ENCODE results near the gene LRRTM4.

The LRRTM4 gene

GRCh38 chr2:76975752-76976151, 546.4 kb downstream of the LRRTM4 start:
- DNase-seq: no peak
- no peak overlapping the region for H3K4me3 Mint-ChIP-seq
- H3K4me1 Mint-ChIP-seq (ENCODE audit: low read depth): no peaks in the 10 kb centered on the region
- H3K9me3 Mint-ChIP-seq: peaks cover 14% of the 10 kb centered on the region
- no peaks in the 10 kb centered on the region for H3K27me3 Mint-ChIP-seq
- H3K36me3 Mint-ChIP-seq (ENCODE audit: low read depth): no peaks in the 10 kb centered on the region
- H3K27ac Mint-ChIP-seq: no peak overlapping the region

- Mint-ChIP-seq H3K9me3 (peaks cover 11% of the 10 kb centered on the region), H3K4me1 (ENCODE audit: low read depth) (no peaks in the 10 kb centered on the region)
These were observed 548.6 kb downstream of the LRRTM4 start for GRCh38 chr2:76973610-76974009.

GRCh38 chr2:76965772-76966171, 556.4 kb downstream of the LRRTM4 start:
- Mint-ChIP-seq H3K27ac (no peak overlapping the region), H3K4me3 (no peak overlapping the region), H3K9me3 (peaks cover 10% of the 10 kb centered on the region), H3K4me1 (ENCODE audit: low read depth) (no peaks in the 10 kb centered on the region), H3K27me3 (no peaks in the 10 kb centered on the region), H3K36me3 (ENCODE audit: low read depth) (no peaks in the 10 kb centered on the region)
- DNase-seq: no peak

More at GRCh38 chr2:76973610-76974009, 548.6 kb downstream of the LRRTM4 start:
- no peak for DNase-seq
- Mint-ChIP-seq H3K27me3 (no peaks in the 10 kb centered on the region), H3K27ac (no peak overlapping the region), H3K36me3 (ENCODE audit: low read depth) (no peaks in the 10 kb centered on the region), H3K4me3 (no peak overlapping the region)

GRCh38 chr2:76958749-76959148, 563.4 kb downstream of the LRRTM4 start:
- Mint-ChIP-seq H3K36me3 (ENCODE audit: low read depth) (no peaks in the 10 kb centered on the region), H3K4me3 (no peak overlapping the region), H3K27ac (no peak overlapping the region), H3K4me1 (ENCODE audit: low read depth) (no peaks in the 10 kb centered on the region), H3K9me3 (peaks cover 17% of the 10 kb centered on the region), H3K27me3 (no peaks in the 10 kb centered on the region)
- no peak for DNase-seq

GRCh38 chr2:76953733-76954347, 568.3 kb downstream of the LRRTM4 start:
- Mint-ChIP-seq H3K36me3 (ENCODE audit: low read depth) (no peaks in the 10 kb centered on the region), H3K27me3 (no peaks in the 10 kb centered on the region), H3K27ac (no peak overlapping the region), H3K4me1 (ENCODE audit: low read depth) (no peaks in the 10 kb centered on the region), H3K4me3 (no peak overlapping the region), H3K9me3 (peaks cover 30% of the 10 kb centered on the region)
- DNase-seq: no peak

GRCh38 chr2:76946631-76947145, 575.5 kb downstream of the LRRTM4 start:
- no peak overlapping the region for H3K27ac Mint-ChIP-seq
- H3K4me3 Mint-ChIP-seq: no peak overlapping the region
- H3K4me1 Mint-ChIP-seq (ENCODE audit: low read depth): no peaks in the 10 kb centered on the region
- H3K36me3 Mint-ChIP-seq (ENCODE audit: low read depth): no peaks in the 10 kb centered on the region
- H3K9me3 Mint-ChIP-seq: peaks cover 14% of the 10 kb centered on the region
- no peak for DNase-seq
- no peaks in the 10 kb centered on the region for H3K27me3 Mint-ChIP-seq

- Mint-ChIP-seq H3K27me3 (no peaks in the 10 kb centered on the region), H3K9me3 (peaks cover 22% of the 10 kb centered on the region), H3K27ac (no peak overlapping the region), H3K4me3 (no peak overlapping the region), H3K36me3 (ENCODE audit: low read depth) (no peaks in the 10 kb centered on the region), H3K4me1 (ENCODE audit: low read depth) (no peaks in the 10 kb centered on the region)
- DNase-seq: no peak
These were observed 581.6 kb downstream of the LRRTM4 start for GRCh38 chr2:76940559-76940958.

- H3K4me1 Mint-ChIP-seq (ENCODE audit: low read depth): no peaks in the 10 kb centered on the region
- no peak for DNase-seq
- H3K4me3 Mint-ChIP-seq: no peak overlapping the region
- no peaks in the 10 kb centered on the region for H3K36me3 Mint-ChIP-seq (ENCODE audit: low read depth)
- H3K27me3 Mint-ChIP-seq: no peaks in the 10 kb centered on the region
- H3K9me3 Mint-ChIP-seq: peaks cover 14% of the 10 kb centered on the region
- H3K27ac Mint-ChIP-seq: no peak overlapping the region
These were observed 584.0 kb downstream of the LRRTM4 start for GRCh38 chr2:76938153-76938552.

GRCh38 chr2:76932550-76932949, 589.6 kb downstream of the LRRTM4 start:
- Mint-ChIP-seq H3K27ac (no peak overlapping the region), H3K4me1 (ENCODE audit: low read depth) (no peaks in the 10 kb centered on the region), H3K4me3 (no peak overlapping the region), H3K27me3 (no peaks in the 10 kb centered on the region), H3K9me3 (peaks cover 10% of the 10 kb centered on the region), H3K36me3 (ENCODE audit: low read depth) (no peaks in the 10 kb centered on the region)
- no peak for DNase-seq

GRCh38 chr2:76930056-76930744, 592.0 kb downstream of the LRRTM4 start:
- Mint-ChIP-seq H3K36me3 (ENCODE audit: low read depth) (no peaks in the 10 kb centered on the region), H3K9me3 (peaks cover 13% of the 10 kb centered on the region), H3K4me3 (no peak overlapping the region), H3K27ac (no peak overlapping the region), H3K27me3 (no peaks in the 10 kb centered on the region), H3K4me1 (ENCODE audit: low read depth) (no peaks in the 10 kb centered on the region)
- no peak for DNase-seq

- Mint-ChIP-seq H3K36me3 (ENCODE audit: low read depth) (no peaks in the 10 kb centered on the region), H3K27me3 (no peaks in the 10 kb centered on the region), H3K4me1 (ENCODE audit: low read depth) (no peaks in the 10 kb centered on the region), H3K27ac (no peak overlapping the region), H3K4me3 (no peak overlapping the region), H3K9me3 (peaks cover 13% of the 10 kb centered on the region)
- DNase-seq: no peak
These were observed 594.1 kb downstream of the LRRTM4 start for GRCh38 chr2:76928026-76928425.

GRCh38 chr2:76921006-76921405, 601.2 kb downstream of the LRRTM4 start:
- H3K4me1 Mint-ChIP-seq (ENCODE audit: low read depth): no peaks in the 10 kb centered on the region
- H3K27me3 Mint-ChIP-seq: no peaks in the 10 kb centered on the region
- H3K9me3 Mint-ChIP-seq: peaks cover 14% of the 10 kb centered on the region
- H3K36me3 Mint-ChIP-seq (ENCODE audit: low read depth): no peaks in the 10 kb centered on the region
- H3K4me3 Mint-ChIP-seq: no peak overlapping the region
- DNase-seq: no peak
- no peak overlapping the region for H3K27ac Mint-ChIP-seq

GRCh38 chr2:76895469-76895868, 626.7 kb downstream of the LRRTM4 start:
- Mint-ChIP-seq H3K27ac (no peak overlapping the region), H3K4me1 (ENCODE audit: low read depth) (no peaks in the 10 kb centered on the region), H3K36me3 (ENCODE audit: low read depth) (no peaks in the 10 kb centered on the region), H3K9me3 (peaks cover 19% of the 10 kb centered on the region), H3K4me3 (no peak overlapping the region), H3K27me3 (no peaks in the 10 kb centered on the region)
- DNase-seq: no peak

- peaks cover 11% of the 10 kb centered on the region for H3K9me3 Mint-ChIP-seq
- no peaks in the 10 kb centered on the region for H3K36me3 Mint-ChIP-seq (ENCODE audit: low read depth)
- no peak overlapping the region for H3K27ac Mint-ChIP-seq
- no peak overlapping the region for H3K4me3 Mint-ChIP-seq
- no peak for DNase-seq
- no peaks in the 10 kb centered on the region for H3K27me3 Mint-ChIP-seq
- no peaks in the 10 kb centered on the region for H3K4me1 Mint-ChIP-seq (ENCODE audit: low read depth)
These were observed 651.6 kb downstream of the LRRTM4 start for GRCh38 chr2:76870581-76870980.

GRCh38 chr2:76870011-76870410, 652.2 kb downstream of the LRRTM4 start:
- peaks cover 10% of the 10 kb centered on the region for H3K9me3 Mint-ChIP-seq
- no peaks in the 10 kb centered on the region for H3K27me3 Mint-ChIP-seq
- H3K4me3 Mint-ChIP-seq: no peak overlapping the region
- H3K36me3 Mint-ChIP-seq (ENCODE audit: low read depth): no peaks in the 10 kb centered on the region
- H3K4me1 Mint-ChIP-seq (ENCODE audit: low read depth): no peaks in the 10 kb centered on the region
- DNase-seq: no peak
- H3K27ac Mint-ChIP-seq: no peak overlapping the region

Measured in activated T-cell treated with anti-CD3 and anti-CD28 coated beads, Interleukin-2, amount 50 U/mL, for 24 hours (primary cell).